Hematopoietic multipotent progenitor cell treated with erythropoietin and hydrocortisone succinate and interleukin-3 and kit ligand, for 15 days (in vitro differentiated cells): Measurements from ENCODE around the gene DGKG.

ENCODE experiments used
- DNase-seq: peaks from one replicate; pipeline ENCODE4 v3.0.0-alpha.2; 2015; ENCODE audit warnings: low spot score

The DGKG gene

DNA sequence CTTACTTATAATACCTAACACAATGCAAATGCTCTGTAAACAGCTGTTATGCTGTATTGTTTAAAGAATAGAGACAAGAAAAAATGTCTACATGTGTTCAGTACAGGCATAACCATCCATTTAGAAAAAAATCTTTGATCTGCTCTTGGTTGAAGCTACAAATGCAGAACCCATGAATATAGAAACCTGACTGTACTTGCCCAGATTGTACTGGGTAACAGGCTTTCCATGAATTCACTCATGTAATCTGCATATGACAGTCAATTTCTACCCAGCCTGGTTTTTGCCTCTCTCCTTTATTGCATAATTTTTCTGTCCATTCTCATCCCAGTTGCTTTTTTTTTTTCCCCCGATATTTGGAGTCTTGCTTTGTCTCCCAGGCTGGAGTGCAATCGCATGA is 190.5 kb downstream of the DGKG start:
- DNase-seq = no peak

GRCh38 chr3:186170516-186170915 is 191.5 kb downstream of the DGKG start:
- DNase-seq = no peak

GRCh38 chr3:186169379-186169778 is 192.7 kb downstream of the DGKG start:
- no peak for DNase-seq

DNA sequence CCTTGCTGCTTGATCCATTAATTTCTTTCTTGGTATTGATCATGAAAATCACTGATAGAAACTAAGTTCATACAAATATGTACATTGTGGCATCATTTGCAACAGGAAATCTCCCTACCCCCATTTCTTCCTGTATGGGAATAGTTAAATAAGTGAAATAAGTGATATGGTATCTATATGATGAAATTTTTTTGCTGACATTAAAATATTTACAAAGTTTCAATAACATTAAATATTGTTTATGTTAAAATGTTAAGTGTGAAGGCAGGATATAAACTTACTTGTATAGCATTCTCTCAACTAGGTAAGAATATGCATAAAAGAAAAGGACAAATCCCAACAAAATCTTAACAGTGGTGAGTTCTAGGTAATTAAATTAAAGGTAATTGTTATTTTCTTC is 193.1 kb downstream of the DGKG start:
- DNase-seq = no peak

- no peak for DNase-seq
Measured at GRCh38 chr3:186167646-186168395, 194.2 kb downstream of the DGKG start.

GRCh38 chr3:186166491-186167288 is 195.3 kb downstream of the DGKG start:
- no peak for DNase-seq

GRCh38 chr3:186166036-186166435 is 196.0 kb downstream of the DGKG start:
- no peak for DNase-seq

DNA sequence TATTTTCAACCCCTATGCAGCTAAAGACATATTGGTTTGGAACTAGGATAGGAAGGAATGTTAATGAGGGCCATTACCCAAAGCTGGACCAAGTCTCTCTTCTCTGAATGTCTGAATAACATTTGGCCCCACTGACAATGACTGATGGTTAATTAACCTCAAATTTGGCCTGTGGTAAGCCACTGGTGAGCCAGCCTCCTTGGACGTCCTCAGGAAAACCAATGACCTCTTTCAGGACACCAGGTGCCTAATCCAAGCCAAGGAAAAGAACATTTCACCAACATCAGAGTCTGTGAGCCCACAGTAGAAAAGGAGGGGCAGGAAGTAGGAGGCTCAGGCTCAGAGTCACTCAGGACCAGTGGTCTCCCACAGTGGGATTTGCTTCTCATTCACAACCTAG is 196.7 kb downstream of the DGKG start:
- DNase-seq = no peak

GRCh38 chr3:186164696-186165095 is 197.3 kb downstream of the DGKG start:
- no peak for DNase-seq

DNA sequence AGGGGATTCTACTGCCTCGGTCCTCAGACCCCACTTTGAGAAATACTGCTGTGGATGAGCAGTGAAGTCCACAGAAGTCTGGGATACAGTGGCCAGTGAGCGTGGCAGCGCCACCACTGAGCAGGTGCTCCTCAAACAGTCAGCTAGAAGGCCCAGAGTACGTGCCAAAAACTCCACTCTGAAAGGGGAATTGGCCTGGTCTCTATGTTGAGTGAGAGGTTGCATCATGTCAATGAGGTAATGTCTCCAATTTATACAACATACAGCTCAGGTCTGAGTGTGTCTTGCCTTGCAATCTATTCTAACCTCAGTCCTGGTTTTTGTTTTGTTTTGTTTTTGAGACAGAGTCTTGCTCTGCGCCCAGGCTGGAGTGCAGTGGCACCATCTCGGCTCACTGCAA is 199.8 kb downstream of the DGKG start:
- DNase-seq = no peak

DNA sequence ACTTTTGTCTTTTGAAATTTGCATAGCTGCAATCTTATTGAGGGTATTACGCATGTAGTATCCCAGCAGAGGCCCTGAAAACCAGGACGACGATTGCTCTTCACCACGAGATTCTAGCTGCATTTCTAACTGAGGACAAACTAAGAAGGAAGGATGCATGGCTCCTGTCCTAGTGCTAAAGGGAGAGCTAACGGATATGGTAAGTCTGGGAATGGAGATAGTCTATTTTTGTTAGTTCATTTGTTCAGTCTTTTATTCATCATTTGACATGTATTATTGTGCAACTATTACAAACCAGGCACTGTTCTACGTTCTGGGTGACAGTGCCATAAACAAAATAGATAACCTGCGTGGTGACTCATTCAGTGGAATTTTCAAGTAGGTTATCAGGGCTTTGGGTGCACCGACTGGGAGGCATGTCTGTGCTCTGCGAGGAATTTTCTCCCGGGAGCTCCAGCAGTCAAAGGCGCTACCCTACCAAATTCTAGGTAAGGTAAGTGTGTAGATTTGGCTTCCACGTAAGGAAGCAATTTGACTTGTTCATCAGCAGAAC is 201.3 kb downstream of the DGKG start:
- no peak for DNase-seq

- DNase-seq = no peak
Measured at GRCh38 chr3:186154641-186155040, 207.4 kb downstream of the DGKG start.

DNA sequence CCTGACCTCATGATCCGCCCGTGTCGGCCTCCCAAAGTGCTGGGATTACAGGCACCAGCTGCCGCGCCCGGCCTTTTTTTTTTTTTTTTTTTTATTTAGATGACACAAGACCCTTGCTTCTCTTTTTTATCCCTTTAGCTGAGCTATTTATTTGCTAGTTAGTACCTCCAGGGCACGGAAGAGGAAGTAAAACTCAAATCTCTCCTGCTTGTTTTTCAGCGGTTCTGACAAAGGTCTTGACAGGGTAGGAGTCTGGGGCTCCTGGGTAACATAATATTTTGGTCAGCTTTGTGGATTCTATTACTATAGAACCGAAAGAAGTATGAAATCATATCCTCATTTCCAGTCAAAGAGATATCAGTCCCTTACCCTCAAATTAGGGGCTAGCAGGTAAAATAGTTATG is 209.1 kb downstream of the DGKG start:
- DNase-seq = no peak

GRCh38 chr3:186152361-186152798 is 209.7 kb downstream of the DGKG start:
- no peak for DNase-seq

DNA sequence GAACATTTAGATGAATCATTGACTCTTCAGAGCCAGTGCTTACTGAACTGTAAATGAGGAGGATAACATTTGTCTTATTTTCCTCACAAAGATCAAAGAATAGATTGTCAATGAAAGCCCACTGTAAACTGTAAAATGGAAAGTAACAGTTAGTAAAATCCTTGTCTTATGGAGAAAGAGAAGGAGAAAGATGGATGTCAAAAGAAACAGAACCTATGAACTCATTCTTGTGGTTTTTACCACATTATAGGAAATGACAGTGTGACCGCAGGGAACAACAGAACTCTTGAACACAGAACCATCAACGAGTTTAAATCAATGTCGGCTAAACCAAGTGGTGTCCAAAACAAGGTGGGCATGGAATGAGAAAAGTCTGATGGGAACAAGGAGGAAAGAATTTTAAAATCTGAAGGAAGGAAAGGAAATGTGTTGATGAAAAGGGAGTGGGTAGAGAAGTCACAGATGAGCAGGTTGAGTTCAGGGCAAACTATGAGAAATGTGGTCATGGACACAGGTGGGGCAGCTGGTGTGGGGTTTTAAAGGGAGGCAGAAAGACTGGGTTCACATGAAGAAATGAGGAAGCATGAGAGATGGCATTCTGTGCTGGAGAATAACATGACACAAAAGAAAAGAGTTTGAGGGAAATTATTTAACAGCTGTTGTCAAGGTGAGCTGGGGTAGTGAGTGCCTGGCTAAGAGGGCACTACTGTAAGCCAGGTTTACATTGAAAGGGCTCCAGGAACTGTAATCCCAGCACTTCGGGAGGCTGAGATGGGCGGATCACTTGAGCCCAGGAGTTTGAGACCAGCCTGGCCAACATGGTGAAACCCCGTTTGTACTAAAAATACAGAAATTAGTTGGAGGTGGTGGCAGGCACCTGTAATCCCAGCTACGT is 210.7 kb downstream of the DGKG start:
- no peak for DNase-seq

DNA sequence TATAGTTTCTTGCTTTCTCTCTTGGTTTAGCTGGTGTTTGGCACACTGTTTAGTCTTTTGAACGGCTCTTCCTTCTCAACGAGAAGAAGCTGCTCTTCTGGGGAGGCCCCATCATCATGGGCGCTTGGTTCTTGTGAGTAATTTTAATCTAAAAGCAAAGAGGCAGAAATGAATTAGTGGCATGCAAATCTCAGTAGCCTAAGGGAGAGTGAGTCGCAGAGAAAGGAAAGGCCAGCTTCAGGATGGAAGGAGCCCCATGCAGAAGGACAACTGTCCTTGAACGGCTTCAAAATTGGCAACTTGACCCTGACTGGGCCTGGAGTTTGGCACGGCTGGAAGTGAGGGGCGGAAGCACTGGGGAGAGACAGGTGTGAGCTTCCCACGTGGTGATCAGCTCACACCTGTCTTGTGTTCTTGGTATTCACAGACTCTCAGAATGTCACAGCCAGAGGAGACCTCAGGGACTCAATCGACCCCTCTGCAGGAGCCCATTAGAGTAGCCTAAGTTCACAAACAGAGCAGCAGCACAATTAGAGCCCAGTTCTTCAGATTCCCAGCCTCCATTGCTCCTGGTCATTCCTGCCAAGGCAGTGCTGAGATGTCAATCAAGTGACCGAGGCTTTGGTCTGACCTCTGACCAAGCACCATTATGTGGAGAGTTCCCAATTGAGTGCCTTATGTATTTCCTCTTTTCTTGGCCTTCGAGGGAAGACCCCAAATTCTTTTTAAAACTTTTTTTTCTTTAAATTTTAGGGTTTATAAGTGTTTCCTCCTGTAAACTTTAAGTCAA is 211.8 kb downstream of the DGKG start:
- no peak for DNase-seq

- no peak for DNase-seq
Measured at GRCh38 chr3:186149319-186149960, 212.6 kb downstream of the DGKG start.

DNA sequence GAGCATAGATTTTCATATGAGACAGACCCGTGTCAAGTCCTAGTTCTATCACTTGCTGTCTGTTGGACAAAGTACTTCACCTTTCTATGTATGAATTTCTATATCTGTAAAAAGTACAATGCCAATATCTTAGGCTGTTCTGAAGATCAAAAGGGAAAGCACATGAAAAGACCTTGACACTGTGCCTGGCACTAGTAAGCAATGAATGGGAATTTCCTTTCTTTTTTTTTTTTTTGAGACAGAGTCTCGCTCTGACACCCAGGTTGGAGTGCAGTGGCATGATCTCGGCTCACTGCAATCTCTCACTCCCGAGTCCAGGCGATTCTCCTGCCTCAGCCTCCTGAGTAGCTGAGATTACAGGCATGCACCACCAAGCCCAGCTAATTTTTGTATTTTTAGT is 217.8 kb downstream of the DGKG start:
- no peak for DNase-seq

GRCh38 chr3:186143250-186143649 is 218.8 kb downstream of the DGKG start:
- no peak for DNase-seq

GRCh38 chr3:186142393-186142932 is 219.6 kb downstream of the DGKG start:
- no peak for DNase-seq

DNA sequence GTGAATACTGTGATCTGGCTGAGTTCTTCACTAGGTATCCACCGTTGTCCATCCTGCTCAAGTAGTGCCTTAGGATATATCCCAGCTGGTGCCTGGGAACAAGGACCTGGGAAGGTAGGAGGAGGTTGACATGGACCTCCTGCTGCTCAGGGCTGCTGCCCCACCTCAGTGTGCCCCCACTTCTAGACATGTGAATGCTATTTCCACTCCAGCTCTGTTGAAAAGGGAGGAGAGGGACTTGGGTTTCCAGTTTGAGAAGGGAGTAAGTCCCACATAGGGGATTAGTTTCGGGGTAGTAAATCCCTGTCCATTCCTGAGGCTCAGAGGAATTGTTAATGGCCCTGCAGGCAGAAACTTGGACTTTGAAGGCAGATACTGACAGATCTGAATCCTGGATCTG is 220.2 kb downstream of the DGKG start:
- no peak for DNase-seq
